H9 (cell line): Measurements from ENCODE around the gene COPZ2. TPM values are rescaled to one million over a fixed set of nuclear protein-coding genes. Genes with fewer than 3 reads are reported as not detected.

Experiments used
- DNase-seq: peaks from one replicate; pipeline ENCODE4 v3.0.0-alpha.2; 2017
- H2AFZ ChIP-seq: one replicate; pipeline ENCODE4 v1.6.1; 2013; ENCODE audit warnings: mild to moderate bottlenecking, low read length, control low read depth, moderate library complexity
- H2AK5ac ChIP-seq: 2 replicates; pipeline ENCODE4 v1.6.1; 2013; ENCODE audit warnings: low read length, control low read depth, mixed read lengths; ENCODE audit not compliant: insufficient read length
- H2BK120ac ChIP-seq: one replicate; pipeline ENCODE4 v1.6.1; 2013; ENCODE audit warnings: low read depth, mild to moderate bottlenecking, low read length, control low read depth, inconsistent platforms; ENCODE audit not compliant: poor library complexity, severe bottlenecking
- H2BK12ac ChIP-seq: 2 replicates; pipeline ENCODE4 v1.6.1; 2013; ENCODE audit warnings: low read length, control low read depth, mixed read lengths, low read depth; ENCODE audit not compliant: insufficient read length
- H2BK15ac ChIP-seq: 2 replicates; pipeline ENCODE4 v1.6.1; 2013; ENCODE audit warnings: low read depth, low read length, control low read depth
- H2BK20ac ChIP-seq: one replicate; pipeline ENCODE4 v1.6.1; 2013; ENCODE audit warnings: low read depth, mild to moderate bottlenecking, low read length, control low read depth, inconsistent platforms; ENCODE audit not compliant: poor library complexity, severe bottlenecking
- H2BK5ac ChIP-seq: 2 replicates; pipeline ENCODE4 v1.6.1; 2013; ENCODE audit warnings: low read length, control low read depth, mixed read lengths; ENCODE audit not compliant: insufficient read length
- H3K14ac ChIP-seq: 2 replicates; pipeline ENCODE4 v1.6.1; 2013; ENCODE audit warnings: low read length, control low read depth; ENCODE audit not compliant: insufficient read depth
- H3K18ac ChIP-seq: 2 replicates; pipeline ENCODE4 v1.6.1; 2013; ENCODE audit warnings: low read depth, mild to moderate bottlenecking, mixed read lengths, low read length, control low read depth; ENCODE audit not compliant: insufficient read length
- H3K23ac ChIP-seq: 2 replicates; pipeline ENCODE4 v1.6.1; 2013; ENCODE audit warnings: low read length, control low read depth, mixed read lengths, low read depth; ENCODE audit not compliant: insufficient read length
- H3K23me2 ChIP-seq: 2 replicates; pipeline ENCODE4 v1.6.1; 2013; ENCODE audit warnings: low read depth, mild to moderate bottlenecking, mixed read lengths, low read length, control low read depth; ENCODE audit not compliant: insufficient read length, poor library complexity, severe bottlenecking
- H3K27ac ChIP-seq: 2 replicates; pipeline ENCODE4 v1.5.1; 2013; ENCODE audit warnings: low read length, control low read depth, mixed read lengths, low read depth; ENCODE audit not compliant: insufficient read length
- H3K27me3 ChIP-seq: 2 replicates; pipeline ENCODE4 v1.6.1; 2013; ENCODE audit warnings: low read length, control low read depth, inconsistent platforms; ENCODE audit not compliant: insufficient read depth
- H3K4ac ChIP-seq: 2 replicates; pipeline ENCODE4 v1.6.1; 2013; ENCODE audit warnings: low read depth, mild to moderate bottlenecking, control low read depth, inconsistent platforms, low read length, moderate library complexity
- H3K4me1 ChIP-seq: 2 replicates; pipeline ENCODE4 v1.6.1; 2013; ENCODE audit warnings: low read length, control low read depth, inconsistent platforms; ENCODE audit not compliant: insufficient read depth
- H3K4me2 ChIP-seq: 2 replicates; pipeline ENCODE4 v1.6.1; 2013; ENCODE audit warnings: low read length, control low read depth, mixed read lengths; ENCODE audit not compliant: insufficient read length, insufficient read depth
- H3K56ac ChIP-seq: 2 replicates; pipeline ENCODE4 v1.6.1; 2013; ENCODE audit warnings: low read depth, mild to moderate bottlenecking, mixed read lengths, low read length, control low read depth; ENCODE audit not compliant: insufficient read length
- H3K79me1 ChIP-seq: 2 replicates; pipeline ENCODE4 v1.6.1; 2013; ENCODE audit warnings: low read depth, mild to moderate bottlenecking, moderate library complexity, low read length, control low read depth, inconsistent platforms; ENCODE audit not compliant: insufficient read depth, poor library complexity, severe bottlenecking
- H3K79me2 ChIP-seq: 2 replicates; pipeline ENCODE4 v1.6.1; 2013; ENCODE audit warnings: low read length, control low read depth, inconsistent platforms; ENCODE audit not compliant: insufficient read depth
- H3K9ac ChIP-seq: 2 replicates; pipeline ENCODE4 v1.6.1; 2013; ENCODE audit warnings: low read length, control low read depth, mixed read lengths; ENCODE audit not compliant: insufficient read length; ENCODE audit errors: extremely low read depth
- H3K9me3 ChIP-seq: one replicate; pipeline ENCODE4 v1.6.1; 2013; ENCODE audit warnings: low read depth, low read length, inconsistent platforms; ENCODE audit not compliant: control insufficient read depth
- H3T11ph ChIP-seq: one replicate; pipeline ENCODE4 v1.6.1; 2013; ENCODE audit warnings: mild to moderate bottlenecking, low read length, control low read depth, inconsistent platforms
- H4K20me1 ChIP-seq: one replicate; pipeline ENCODE4 v1.6.1; 2013; ENCODE audit not compliant: control insufficient read depth, insufficient read length, insufficient read depth
- H4K5ac ChIP-seq: 2 replicates; pipeline ENCODE4 v1.6.1; 2013; ENCODE audit warnings: low read depth, mild to moderate bottlenecking, mixed read lengths, low read length, control low read depth; ENCODE audit not compliant: insufficient read length
- H4K8ac ChIP-seq: replicated peaks from 2 replicates; pipeline ENCODE4 v1.6.1; 2013; ENCODE audit warnings: low read length, control low read depth, mixed read lengths, low read depth; ENCODE audit not compliant: insufficient read length
- H4K91ac ChIP-seq: 2 replicates; pipeline ENCODE4 v1.6.1; 2013; ENCODE audit warnings: low read depth, mild to moderate bottlenecking, moderate library complexity, mixed read lengths, low read length, control low read depth; ENCODE audit not compliant: insufficient read length
- H3K27ac Mint-ChIP-seq, 3 experiments: 2 replicates in 2 of 3; 3 replicates in 1 of 3; pipeline ENCODE4 v1.8.0; 2020 to 2021; ENCODE audit warnings: mixed read lengths in 3 of 3, mild to moderate bottlenecking in 1 of 3, moderate library complexity in 1 of 3
- H3K27me3 Mint-ChIP-seq: 2 replicates; pipeline ENCODE4 v1.8.0; 2021; ENCODE audit warnings: low read depth, mild to moderate bottlenecking, moderate library complexity, mixed read lengths
- H3K36me3 Mint-ChIP-seq, 3 experiments: 2 replicates in 2 of 3; 3 replicates in 1 of 3; pipeline ENCODE4 v1.8.0; 2020 to 2021; ENCODE audit warnings: low read depth in 3 of 3, mixed read lengths in 3 of 3; ENCODE audit not compliant: insufficient read depth in 1 of 3
- H3K4me1 Mint-ChIP-seq, 2 experiments: 2 replicates each; pipeline ENCODE4 v1.8.0; 2020; ENCODE audit warnings: mixed read lengths in 2 of 2
- H3K4me3 Mint-ChIP-seq, 2 experiments: 2 replicates in 1 of 2; 3 replicates in 1 of 2; pipeline ENCODE4 v1.8.0; 2020 to 2021; ENCODE audit warnings: mild to moderate bottlenecking in 2 of 2, mixed read lengths in 2 of 2, moderate library complexity in 1 of 2
- H3K9me3 Mint-ChIP-seq, 2 experiments: 2 replicates in 1 of 2; 3 replicates in 1 of 2; pipeline ENCODE4 v1.8.0; 2020; ENCODE audit warnings: mild to moderate bottlenecking in 2 of 2, mixed read lengths in 2 of 2, moderate library complexity in 1 of 2
- CTCF ChIP-seq: fragments of 200-600 bp; sonication (generic); conservative IDR thresholded peaks from 3 replicates; pipeline ENCODE4 v1.8.0; 2021; ENCODE audit warnings: antibody characterized with exemption, mild to moderate bottlenecking
- WGBS: extraction: QIAGEN DNeasy Blood & Tissue Kit; methylation state at CpG from one replicate; pipeline ENCODE4 v1.1.7; 2013; ENCODE audit warnings: missing lambda C conversion rate, low lambda C conversion rate, mixed read lengths; ENCODE audit not compliant: insufficient read length; ENCODE audit errors: extremely low coverage; 5-methylcytosine and 5-hydroxymethylcytosine counted together
- total RNA-seq: library from RNA; stranded (reverse); gene quantifications from 2 replicates; pipeline ENCODE4 v1.2.1, GENCODE V29; 2021

The COPZ2 gene
- total RNA-seq, 1 experiment from 2014 or later = 0.68 TPM

GRCh38 chr17:47999582-47999981, 38.0 kb downstream of the COPZ2 start:
- Histone ChIP-seq H4K8ac (no peak overlapping the region), H2BK120ac (no peak overlapping the region), H3K56ac (no peak overlapping the region), H2BK12ac (no peak overlapping the region), H2AFZ (no peak overlapping the region), H4K5ac (no peak overlapping the region), H3K4me2 (no peak overlapping the region), H3K27ac (no peak overlapping the region), H3K4ac (no peak overlapping the region), H3K27me3 (no peaks in the 10 kb centered on the region), H3K9me3 (no peaks in the 10 kb centered on the region), H3K23me2 (no peaks in the 10 kb centered on the region), H3K14ac (no peak overlapping the region), H3K23ac (no peak overlapping the region), H3K9ac (no peak overlapping the region), H2BK15ac (no peak overlapping the region), H3K18ac (no peak overlapping the region), H3K79me1 (no peaks in the 10 kb centered on the region), H2AK5ac (no peak overlapping the region), H3K79me2 (no peaks in the 10 kb centered on the region), H2BK5ac (no peak overlapping the region), H4K91ac (no peak overlapping the region), H2BK20ac (no peak overlapping the region), H3K4me1 (peaks cover 17% of the 10 kb centered on the region; the same call in 1 of the 2 replicates), H4K20me1 (no peaks in the 10 kb centered on the region), H3T11ph (no peak overlapping the region)
- no peaks in the 10 kb centered on the region for H3K36me3 Mint-ChIP-seq
- no peak; the same call in 2 of the 3 replicates for TF ChIP-seq CTCF
- H3K4me3 Mint-ChIP-seq = no peak overlapping the region
- no peak for DNase-seq
- no peaks in the 10 kb centered on the region; a peak in 1 of 5 replicates for H3K9me3 Mint-ChIP-seq
- peak overlapping the region in 2 of 3 experiments; percentile 15 to 54; a peak in 3 of 7 replicates for H3K27ac Mint-ChIP-seq
- H3K4me1 Mint-ChIP-seq = peaks cover 55 to 58% of the 10 kb centered on the region in 2 experiments
- no peaks in the 10 kb centered on the region; the same call in 1 of the 2 replicates for H3K27me3 Mint-ChIP-seq
- no CpG with 5 or more reads among the region's 4 CpGs for WGBS
